NCI-H774 (cell line): ENCODE measurements around the gene ARFIP2.
A peak's percentile ranks its signal among the peaks of the same experiment; 100 is the strongest.

Experiments
- DNase-seq: peaks from one replicate; lab custom pipeline; 2025; lab: John Stamatoyannopoulos, UW

Gene ARFIP2

GRCh38 chr11:6482441-6482840 lies 1.3 kb upstream of the ARFIP2 start:
- no peak for DNase-seq

GRCh38 chr11:6481924-6482275 lies 769 bp upstream of the ARFIP2 start:
- DNase-seq, result no peak

GRCh38 chr11:6480299-6480914 lies 724 bp downstream of the ARFIP2 start:
- DNase-seq, result no peak

- peak; percentile 4 for DNase-seq
Observed at GRCh38 chr11:6476571-6476970, 4.6 kb downstream of the ARFIP2 start.

GRCh38 chr11:6475936-6476335 lies 5.2 kb downstream of the ARFIP2 start:
- peak; percentile 71 for DNase-seq

- DNase-seq, result no peak
Observed at GRCh38 chr11:6474806-6475500, 6.2 kb downstream of the ARFIP2 start.

GRCh38 chr11:6474413-6474792 lies 6.7 kb downstream of the ARFIP2 start:
- DNase-seq, result no peak

GRCh38 chr11:6473451-6474412 lies 7.4 kb downstream of the ARFIP2 start, which contains the start of gene TRIM3:
Gene TRIM3, minus strand, starts transcription at chr11:6473941. Its CDS starts 8,246 bp downstream, at chr11:6465695.
- DNase-seq, result peak; percentile 85

- DNase-seq, result no peak
Observed at GRCh38 chr11:6472934-6473333, 8.2 kb downstream of the ARFIP2 start.

- DNase-seq, result no peak
Observed at GRCh38 chr11:6469599-6469998, 11.5 kb downstream of the ARFIP2 start.

GRCh38 chr11:6468712-6469495 lies 12.2 kb downstream of the ARFIP2 start:
- DNase-seq, result peak; percentile 48

GRCh38 chr11:6459099-6459450 lies 22.1 kb downstream of the ARFIP2 start:
- DNase-seq, result no peak

GRCh38 chr11:6458352-6459098 lies 22.6 kb downstream of the ARFIP2 start:
- no peak for DNase-seq

GRCh38 chr11:6457581-6458320 lies 23.4 kb downstream of the ARFIP2 start:
- DNase-seq, result no peak

- no peak for DNase-seq
Observed at GRCh38 chr11:6456361-6457073, 24.6 kb downstream of the ARFIP2 start.

GRCh38 chr11:6455070-6455469 lies 26.1 kb downstream of the ARFIP2 start:
- peak; percentile 16 for DNase-seq

GRCh38 chr11:6453152-6453551 lies 28.0 kb downstream of the ARFIP2 start:
- no peak for DNase-seq

- no peak for DNase-seq
Observed at GRCh38 chr11:6452219-6452618, 28.9 kb downstream of the ARFIP2 start.

GRCh38 chr11:6448574-6448973 lies 32.6 kb downstream of the ARFIP2 start:
- no peak for DNase-seq
